Measurements from ENCODE around the gene SLC4A1. TPM values are rescaled to one million over a fixed set of nuclear protein-coding genes. Genes with fewer than 3 reads are reported as not detected.

Gene SLC4A1
- total and polyA plus RNA-seq, 4 donors = 0.14 to 1,478 TPM; not detected in 2

- no peak for TF ChIP-seq YY1 (IDR thresholded peaks at IDR 0.05)
- TF ChIP-seq FOXA2 (IDR thresholded peaks at IDR 0.05) = no peak
- no peak for TF ChIP-seq ZBTB33 (IDR thresholded peaks at IDR 0.05)
- TF ChIP-seq HNF4A (conservative IDR thresholded peaks at IDR 0.05) = no peak
Measured at GRCh38 chr17:44207743-44208142, 60.2 kb downstream of the SLC4A1 start (continued).

- no peak for DNase-seq (ENCODE audit: low spot score)
- peaks cover 1 to 34% (median 23%) of the 10 kb centered on the region in 4 donors for H3K36me3 ChIP-seq (ENCODE audit: control insufficient read depth in 4 of 4, insufficient read depth in 3 of 4, low read depth in 1 of 4, low read length in 3 of 4)
- peaks cover 0 to 12% (median 7%) of the 10 kb centered on the region in 4 donors for H3K4me1 ChIP-seq (ENCODE audit: control insufficient read depth in 4 of 4, insufficient read depth in 4 of 4, low read length in 3 of 4)
- no peak overlapping the region for H3K4me3 ChIP-seq (ENCODE audit: low read depth in 1 of 3, low read length in 3 of 3)
- TF ChIP-seq ZBTB33 (IDR thresholded peaks at IDR 0.05) (no peak), FOXA1 (IDR thresholded peaks at IDR 0.05) (no peak), SP1 (IDR thresholded peaks at IDR 0.05) (no peak), MAX (IDR thresholded peaks at IDR 0.05) (no peak), EGR1 (IDR thresholded peaks at IDR 0.05; ENCODE audit: low read depth in 2 of 2) (no peak), YY1 (IDR thresholded peaks at IDR 0.05) (no peak), GABPA (IDR thresholded peaks at IDR 0.05 in 1 of 2, conservative IDR thresholded peaks at IDR 0.05 in 1 of 2) (no peak), ATF3 (IDR thresholded peaks at IDR 0.05) (no peak), CTCF (IDR thresholded peaks at IDR 0.05; ENCODE audit: low read depth, low read length, missing input control) (no peak), REST (IDR thresholded peaks at IDR 0.05) (no peak), NR2F2 (IDR thresholded peaks at IDR 0.05) (no peak), RAD21 (IDR thresholded peaks at IDR 0.05) (no peak), RXRA (IDR thresholded peaks at IDR 0.05) (no peak), HNF4A (conservative IDR thresholded peaks at IDR 0.05) (no peak)
- no peak overlapping the region for H3K27ac ChIP-seq (ENCODE audit: low read depth in 1 of 2, low read length in 2 of 2)
- WGBS = 93% methylated on average over 17 of the region's 17 CpGs
- H3K27me3 ChIP-seq (ENCODE audit: control insufficient read depth in 4 of 4, insufficient read depth in 4 of 4, low read length in 3 of 4) = no peaks in the 10 kb centered on the region
- no peak overlapping the region for H3K9ac ChIP-seq (ENCODE audit: low read depth in 1 of 2, low read length in 2 of 2)
- H3K9me3 ChIP-seq (ENCODE audit: control insufficient read depth in 4 of 4, low read length in 3 of 4) = no peaks in the 10 kb centered on the region
Measured at GRCh38 chr17:44207319-44207718, 60.6 kb downstream of the SLC4A1 start.

Measured in liver (tissue), 9 donors.